ENCODE measurements around the gene MUCL3.

The MUCL3 gene

GRCh38 chr6:30913721-30914075, 27.1 kb upstream of the MUCL3 start:
- no peak overlapping the region for H3K27ac ChIP-seq
- no peaks in the 10 kb centered on the region for H4K20me1 ChIP-seq (ENCODE audit: insufficient read depth)
- H3K4me1 ChIP-seq (ENCODE audit: low read depth, poor library complexity, severe bottlenecking): peaks cover 24% of the 10 kb centered on the region
- H3K79me2 ChIP-seq (ENCODE audit: insufficient read depth, low read depth): peaks cover 3% of the 10 kb centered on the region; the same call in 1 of the 2 replicates
- no peak overlapping the region for H3K4me3 ChIP-seq (IDR thresholded peaks at IDR 0.05; ENCODE audit: insufficient read depth, low read depth, low read length)
- H3K9ac ChIP-seq: no peak overlapping the region
- peak overlapping the region; percentile 98 for H3K4me2 ChIP-seq
- H3K27me3 ChIP-seq (ENCODE audit: insufficient read depth, low read depth): no peaks in the 10 kb centered on the region
- H2AFZ ChIP-seq (ENCODE audit: low read depth): peak overlapping the region; percentile 70
- H3K36me3 ChIP-seq (ENCODE audit: insufficient read depth): no peaks in the 10 kb centered on the region
- no peak for TF ChIP-seq CTCF (conservative IDR thresholded peaks at IDR 0.05; ENCODE audit: low read depth, low read length)

GRCh38 chr6:30914076-30914853, 26.5 kb upstream of the MUCL3 start, which contains the start of gene VARS2:
VARS2 (plus strand) TSS chr6:30914238; CDS start chr6:30914837, 599 bp downstream.
- Histone ChIP-seq H3K4me2 (peak within 1 kb of the TSS; percentile 98), H4K20me1 (ENCODE audit: insufficient read depth) (no peaks in the 10 kb centered on the region), H3K27me3 (ENCODE audit: insufficient read depth, low read depth) (no peaks in the 10 kb centered on the region), H2AFZ (ENCODE audit: low read depth) (peak within 1 kb of the TSS; percentile 70), H3K79me2 (ENCODE audit: insufficient read depth, low read depth) (no peaks in the 10 kb centered on the region), H3K9ac (peak within 1 kb of the TSS; percentile 72), H3K27ac (peak within 1 kb of the TSS; percentile 43), H3K4me1 (ENCODE audit: low read depth, poor library complexity, severe bottlenecking) (peaks cover 19% of the 10 kb centered on the region), H3K4me3 (IDR thresholded peaks at IDR 0.05; ENCODE audit: insufficient read depth, low read depth, low read length) (peak within 1 kb of the TSS; percentile 40), H3K36me3 (ENCODE audit: insufficient read depth) (no peaks in the 10 kb centered on the region)
- TF ChIP-seq CTCF (conservative IDR thresholded peaks at IDR 0.05; ENCODE audit: low read depth, low read length): no peak

- Histone ChIP-seq H3K4me1 (ENCODE audit: low read depth, poor library complexity, severe bottlenecking) (peaks cover 17% of the 10 kb centered on the region), H3K9ac (peak overlapping the region; percentile 72), H3K36me3 (ENCODE audit: insufficient read depth) (no peaks in the 10 kb centered on the region), H3K27ac (peak overlapping the region; percentile 43), H2AFZ (ENCODE audit: low read depth) (peak overlapping the region; percentile 70), H3K4me2 (peak overlapping the region; percentile 98), H3K27me3 (ENCODE audit: insufficient read depth, low read depth) (no peaks in the 10 kb centered on the region), H4K20me1 (ENCODE audit: insufficient read depth) (no peaks in the 10 kb centered on the region), H3K79me2 (ENCODE audit: insufficient read depth, low read depth) (no peaks in the 10 kb centered on the region), H3K4me3 (IDR thresholded peaks at IDR 0.05; ENCODE audit: insufficient read depth, low read depth, low read length) (peak overlapping the region; percentile 40)
- no peak for TF ChIP-seq CTCF (conservative IDR thresholded peaks at IDR 0.05; ENCODE audit: low read depth, low read length)
Observed at GRCh38 chr6:30914854-30915590, 25.8 kb upstream of the MUCL3 start.

GRCh38 chr6:30915591-30915946, 25.2 kb upstream of the MUCL3 start:
- no peak overlapping the region for H3K9ac ChIP-seq

More at GRCh38 chr6:30915591-30915946, 25.2 kb upstream of the MUCL3 start:
- Histone ChIP-seq H4K20me1 (ENCODE audit: insufficient read depth) (no peaks in the 10 kb centered on the region), H2AFZ (ENCODE audit: low read depth) (peak overlapping the region; percentile 70; the same call in 1 of the 2 replicates), H3K4me1 (ENCODE audit: low read depth, poor library complexity, severe bottlenecking) (peaks cover 17% of the 10 kb centered on the region), H3K36me3 (ENCODE audit: insufficient read depth) (no peaks in the 10 kb centered on the region), H3K27me3 (ENCODE audit: insufficient read depth, low read depth) (no peaks in the 10 kb centered on the region), H3K4me2 (peak overlapping the region; percentile 98; the same call in 1 of the 2 replicates), H3K4me3 (IDR thresholded peaks at IDR 0.05; ENCODE audit: insufficient read depth, low read depth, low read length) (no peak overlapping the region), H3K79me2 (ENCODE audit: insufficient read depth, low read depth) (no peaks in the 10 kb centered on the region), H3K27ac (no peak overlapping the region)
- peak; percentile 79 for TF ChIP-seq CTCF (conservative IDR thresholded peaks at IDR 0.05; ENCODE audit: low read depth, low read length)
